Astrocyte (in vitro differentiated cells and primary cell): Measurements from ENCODE around the gene TTLL5.

Experiments used
- CTCF ChIP-seq: IDR thresholded peaks from 2 replicates; pipeline ENCODE4 v1.5.1; 2011; ENCODE audit warnings: low read depth, mild to moderate bottlenecking, inconsistent platforms, low read length, moderate library complexity; ENCODE audit not compliant: insufficient read depth
- EZH2 ChIP-seq: IDR thresholded peaks from 2 replicates; pipeline ENCODE4 v1.6.1; 2012; ENCODE audit warnings: mild to moderate bottlenecking, low read length, inconsistent platforms; ENCODE audit not compliant: insufficient read depth

- TF ChIP-seq EZH2 (no peak), CTCF (no peak)
Measured at GRCh38 chr14:75952489-75952888, 291.4 kb downstream of the TTLL5 start.
